Measurements from ENCODE around the gene GPR15.

GRCh38 chr3:98555025-98555379, 23.2 kb downstream of the GPR15 start:
- TF ChIP-seq CTCF (IDR thresholded peaks at IDR 0.05; ENCODE audit: extremely low read depth in 1 of 2, insufficient read depth in 1 of 2, low read depth in 1 of 2, low read length in 2 of 2) (no peak), POLR2A (IDR thresholded peaks at IDR 0.05; ENCODE audit: low read depth, low read length) (no peak), EZH2 (IDR thresholded peaks at IDR 0.05; ENCODE audit: borderline replicate concordance, low read depth, low read length, severe bottlenecking) (no peak), MAX (IDR thresholded peaks at IDR 0.05; ENCODE audit: insufficient read depth, insufficient read length) (no peak), POLR2AphosphoS5 (IDR thresholded peaks at IDR 0.05; ENCODE audit: insufficient read depth, low read depth, low read length) (no peak), MYC (IDR thresholded peaks at IDR 0.05; ENCODE audit: low read depth, low read length) (no peak), FOS (IDR thresholded peaks at IDR 0.05; ENCODE audit: borderline replicate concordance, insufficient read depth, low read length) (no peak), GATA2 (IDR thresholded peaks at IDR 0.05; ENCODE audit: insufficient read depth, insufficient read length, low read depth, low read length) (no peak), JUN (IDR thresholded peaks at IDR 0.05; ENCODE audit: borderline replicate concordance, insufficient read depth, insufficient read length, low read depth) (no peak)
